Karpas-422 (cell line): Measurements from ENCODE around the gene NHSL2. TPM values are rescaled to one million over a fixed set of nuclear protein-coding genes. Genes with fewer than 3 reads are reported as not detected.
"Not testable (repeated sequence)": the region's sequence is repeated elsewhere in the genome, so short reads cannot be mapped to it uniquely, and the experiment has no call there.

Source experiments
- DNase-seq: peaks from one replicate; pipeline ENCODE4 v3.0.0-alpha.2; 2015
- H2AFZ ChIP-seq: fragments of 200-600 bp; sonication (generic); 2 replicates; pipeline ENCODE4 v1.6.1; 2014; ENCODE audit warnings: antibody characterized with exemption, low read length, mixed read lengths
- H3K27ac ChIP-seq: fragments of 200-600 bp; sonication (generic); 2 replicates; pipeline ENCODE4 v1.5.1; 2014; ENCODE audit warnings: mild to moderate bottlenecking, low read length, moderate library complexity
- H3K27me3 ChIP-seq: fragments of 200-600 bp; sonication (generic); 2 replicates; pipeline ENCODE4 v1.6.1; 2014; ENCODE audit warnings: low read length, mixed read lengths
- H3K36me3 ChIP-seq: fragments of 200-600 bp; sonication (generic); 2 replicates; pipeline ENCODE4 v1.6.1; 2014; ENCODE audit warnings: low read length, mixed read lengths; ENCODE audit not compliant: insufficient read depth
- H3K4me1 ChIP-seq: fragments of 200-600 bp; sonication (generic); 2 replicates; pipeline ENCODE4 v1.6.1; 2014; ENCODE audit warnings: mild to moderate bottlenecking, low read length, mixed read lengths
- H3K4me2 ChIP-seq: fragments of 200-600 bp; sonication (generic); 2 replicates; pipeline ENCODE4 v1.6.1; 2014; ENCODE audit warnings: low read length, low read depth, mild to moderate bottlenecking; ENCODE audit not compliant: poor library complexity, severe bottlenecking
- H3K4me3 ChIP-seq: fragments of 200-600 bp; sonication (generic); 2 replicates; pipeline ENCODE4 v1.5.1; 2014; ENCODE audit warnings: mild to moderate bottlenecking, antibody characterized with exemption, low read length, mixed read lengths
- H3K79me2 ChIP-seq: fragments of 200-600 bp; sonication (generic); 2 replicates; pipeline ENCODE4 v1.6.1; 2014; ENCODE audit warnings: mild to moderate bottlenecking, low read length, mixed read lengths
- H3K9ac ChIP-seq: fragments of 200-600 bp; sonication (generic); 2 replicates; pipeline ENCODE4 v1.6.0; 2014; ENCODE audit warnings: low read length
- H3K9me2 ChIP-seq: fragments of 200-600 bp; sonication (generic), shearing (Covaris generic); replicated peaks from 2 replicates; pipeline ENCODE4 v1.6.0; 2014; ENCODE audit warnings: mild to moderate bottlenecking, low read length, moderate library complexity; ENCODE audit not compliant: insufficient read depth
- H3K9me3 ChIP-seq: fragments of 300-700, 200-600 bp; sonication (generic); 2 replicates; pipeline ENCODE4 v1.6.1; 2014; ENCODE audit warnings: low read length, mixed read lengths
- H4K20me1 ChIP-seq: fragments of 200-600 bp; sonication (generic); 2 replicates; pipeline ENCODE4 v1.6.1; 2014; ENCODE audit warnings: mild to moderate bottlenecking, antibody characterized with exemption, low read length, low read depth; ENCODE audit not compliant: insufficient read depth
- total RNA-seq: library from RNA; depleted of rRNA; stranded (reverse); fragments of >200 nt; shearing (Covaris generic); gene quantifications from 2 replicates; pipeline ENCODE4 v1.2.3, GENCODE V29; 2014; ENCODE audit warnings: low replicate concordance

NHSL2 gene
- total RNA-seq, 1 experiment from 2014 or later = not detected

DNA sequence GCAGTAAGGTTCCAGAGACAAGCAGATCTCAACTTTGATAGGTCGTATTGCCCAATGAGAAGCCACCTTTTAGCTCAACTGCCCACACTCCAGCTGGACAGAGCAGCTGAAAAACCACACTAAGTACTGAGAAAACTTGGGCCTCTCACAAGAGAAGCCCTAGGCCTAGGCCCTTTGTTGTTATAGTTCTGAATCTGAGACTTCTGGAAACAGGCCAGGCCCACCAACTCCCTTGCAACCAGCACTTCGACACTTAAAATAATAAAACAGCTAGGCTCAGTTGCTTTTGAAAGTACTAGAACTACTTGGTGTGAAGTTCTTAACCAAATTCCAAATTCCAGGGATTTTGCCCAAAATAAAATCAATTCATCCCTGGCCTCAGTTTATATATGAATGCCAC is 234.5 kb downstream of the NHSL2 start:
- Histone ChIP-seq H3K4me1 (peaks cover 18% of the 10 kb centered on the region), H3K9ac (no peak overlapping the region), H4K20me1 (no peaks in the 10 kb centered on the region), H3K79me2 (no peaks in the 10 kb centered on the region), H3K9me2 (no peaks in the 10 kb centered on the region), H3K9me3 (no peaks in the 10 kb centered on the region), H3K27me3 (no peaks in the 10 kb centered on the region), H3K36me3 (no peaks in the 10 kb centered on the region), H3K4me3 (no peak overlapping the region), H3K27ac (no peak overlapping the region), H2AFZ (no peak overlapping the region), H3K4me2 (no peak overlapping the region)
- no peak for DNase-seq

DNA sequence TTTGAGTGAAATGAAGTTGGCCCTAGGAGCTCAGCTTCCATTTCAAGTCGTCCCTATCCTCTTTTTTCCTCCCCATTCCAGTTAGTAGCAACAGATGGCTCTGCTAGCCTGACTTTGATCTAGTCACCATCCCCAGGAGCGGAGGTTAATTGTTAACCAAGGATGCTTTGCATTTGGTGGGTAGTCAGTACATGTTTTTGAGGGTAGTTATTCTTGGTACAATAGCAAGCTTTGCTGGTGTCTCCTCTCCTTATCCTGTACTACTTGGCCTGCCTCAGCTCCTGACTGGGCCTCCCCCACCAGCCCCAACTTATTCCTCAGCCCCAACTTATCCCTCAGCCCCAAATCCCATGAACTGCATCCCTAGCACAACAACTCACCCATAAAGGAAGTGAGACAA is 235.9 kb downstream of the NHSL2 start:
- H3K9ac ChIP-seq = no peak overlapping the region
- no peaks in the 10 kb centered on the region for H3K9me2 ChIP-seq
- no peak overlapping the region for H2AFZ ChIP-seq
- H3K27ac ChIP-seq = no peak overlapping the region
- H3K79me2 ChIP-seq = no peaks in the 10 kb centered on the region
- no peak overlapping the region for H3K4me3 ChIP-seq
- no peaks in the 10 kb centered on the region for H4K20me1 ChIP-seq
- no peak for DNase-seq
- H3K27me3 ChIP-seq = no peaks in the 10 kb centered on the region
- no peak overlapping the region for H3K4me2 ChIP-seq
- H3K4me1 ChIP-seq = peaks cover 18% of the 10 kb centered on the region
- H3K9me3 ChIP-seq = no peaks in the 10 kb centered on the region
- H3K36me3 ChIP-seq = no peaks in the 10 kb centered on the region

DNA sequence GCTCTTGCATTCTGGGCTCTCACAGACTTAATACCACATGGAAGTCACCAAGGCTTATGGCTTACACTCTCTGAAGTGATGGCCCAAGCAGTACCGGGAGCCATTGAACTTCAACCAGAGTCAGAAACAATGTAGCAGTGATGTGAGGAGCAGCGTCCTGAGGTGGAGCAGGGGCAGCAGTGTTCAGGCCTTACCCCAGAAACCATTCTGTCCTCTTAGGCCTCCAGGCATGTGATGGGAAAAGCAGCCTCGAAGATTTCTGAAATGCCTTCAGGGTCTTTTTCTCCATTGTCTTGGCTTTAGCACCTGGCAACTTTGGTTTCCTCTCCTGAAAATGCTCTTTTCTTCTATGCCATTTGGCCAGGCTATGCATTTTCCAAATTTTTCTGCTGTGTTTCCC is 248.1 kb downstream of the NHSL2 start:
- H4K20me1 ChIP-seq = no peaks in the 10 kb centered on the region
- no peaks in the 10 kb centered on the region for H3K27me3 ChIP-seq
- H3K4me3 ChIP-seq = no peak overlapping the region
- DNase-seq = no peak
- no peak overlapping the region for H3K9ac ChIP-seq
- no peaks in the 10 kb centered on the region for H3K79me2 ChIP-seq
- no peak overlapping the region for H3K4me2 ChIP-seq
- H3K9me2 ChIP-seq = no peaks in the 10 kb centered on the region
- no peak overlapping the region for H3K27ac ChIP-seq
- H2AFZ ChIP-seq = no peak overlapping the region
- peaks cover 7% of the 10 kb centered on the region for H3K4me1 ChIP-seq
- H3K36me3 ChIP-seq = no peaks in the 10 kb centered on the region
- no peaks in the 10 kb centered on the region for H3K9me3 ChIP-seq

DNA sequence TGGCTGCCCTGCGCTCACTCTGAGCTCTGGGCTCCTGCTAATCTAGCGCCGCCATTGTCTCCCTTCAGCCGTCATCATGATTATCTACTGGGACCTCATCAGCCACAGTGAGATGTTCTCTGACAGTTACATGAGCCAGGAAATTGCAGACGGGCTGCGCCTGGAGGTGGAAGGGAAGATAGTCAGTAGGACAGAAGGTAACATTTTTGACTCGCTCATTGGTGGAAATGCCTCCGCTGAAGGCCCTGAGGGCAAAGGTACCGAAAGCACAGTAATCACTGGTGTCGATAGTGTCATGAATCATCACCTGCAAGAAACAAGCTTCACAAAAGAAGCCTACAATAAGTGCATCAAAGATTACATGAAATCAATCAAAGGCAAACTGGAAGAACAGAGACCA is 249.1 kb downstream of the NHSL2 start:
- Histone ChIP-seq H3K36me3 (no peaks in the 10 kb centered on the region), H3K9me2 (no peaks in the 10 kb centered on the region), H3K4me2 (no peak overlapping the region), H3K9ac (no peak overlapping the region), H2AFZ (no peak overlapping the region), H3K27ac (no peak overlapping the region), H4K20me1 (no peaks in the 10 kb centered on the region), H3K27me3 (no peaks in the 10 kb centered on the region), H3K79me2 (no peaks in the 10 kb centered on the region), H3K9me3 (no peaks in the 10 kb centered on the region), H3K4me3 (no peak overlapping the region), H3K4me1 (peaks cover 7% of the 10 kb centered on the region)
- DNase-seq = no peak

DNA sequence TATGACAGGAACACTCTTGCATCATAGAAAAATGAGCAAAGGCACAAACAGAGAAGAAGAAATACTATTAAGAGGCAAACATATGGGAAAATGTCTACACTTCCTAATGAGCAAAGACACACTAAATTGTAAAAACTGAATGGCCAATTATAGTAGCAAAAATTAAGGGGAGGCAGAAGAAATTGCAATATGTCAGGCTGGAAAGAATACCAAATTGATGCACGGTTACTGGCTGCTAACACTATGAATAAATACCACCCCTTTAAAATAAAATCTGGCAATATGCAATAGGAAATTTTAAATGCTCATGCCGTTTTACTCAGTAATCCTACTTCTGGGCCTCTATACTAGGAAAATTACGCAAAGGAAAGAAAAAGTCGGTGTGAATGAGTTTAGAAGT is 254.9 kb downstream of the NHSL2 start:
- no peak overlapping the region for H3K4me3 ChIP-seq
- H3K9me2 ChIP-seq = no peaks in the 10 kb centered on the region
- H3K9me3 ChIP-seq = no peaks in the 10 kb centered on the region
- no peaks in the 10 kb centered on the region for H4K20me1 ChIP-seq
- H3K4me2 ChIP-seq = no peak overlapping the region
- DNase-seq = no peak
- no peaks in the 10 kb centered on the region for H3K36me3 ChIP-seq
- no peak overlapping the region for H3K27ac ChIP-seq
- H3K4me1 ChIP-seq = no peaks in the 10 kb centered on the region
- no peak overlapping the region for H2AFZ ChIP-seq
- no peak overlapping the region for H3K9ac ChIP-seq
- no peaks in the 10 kb centered on the region for H3K79me2 ChIP-seq
- no peaks in the 10 kb centered on the region for H3K27me3 ChIP-seq

DNA sequence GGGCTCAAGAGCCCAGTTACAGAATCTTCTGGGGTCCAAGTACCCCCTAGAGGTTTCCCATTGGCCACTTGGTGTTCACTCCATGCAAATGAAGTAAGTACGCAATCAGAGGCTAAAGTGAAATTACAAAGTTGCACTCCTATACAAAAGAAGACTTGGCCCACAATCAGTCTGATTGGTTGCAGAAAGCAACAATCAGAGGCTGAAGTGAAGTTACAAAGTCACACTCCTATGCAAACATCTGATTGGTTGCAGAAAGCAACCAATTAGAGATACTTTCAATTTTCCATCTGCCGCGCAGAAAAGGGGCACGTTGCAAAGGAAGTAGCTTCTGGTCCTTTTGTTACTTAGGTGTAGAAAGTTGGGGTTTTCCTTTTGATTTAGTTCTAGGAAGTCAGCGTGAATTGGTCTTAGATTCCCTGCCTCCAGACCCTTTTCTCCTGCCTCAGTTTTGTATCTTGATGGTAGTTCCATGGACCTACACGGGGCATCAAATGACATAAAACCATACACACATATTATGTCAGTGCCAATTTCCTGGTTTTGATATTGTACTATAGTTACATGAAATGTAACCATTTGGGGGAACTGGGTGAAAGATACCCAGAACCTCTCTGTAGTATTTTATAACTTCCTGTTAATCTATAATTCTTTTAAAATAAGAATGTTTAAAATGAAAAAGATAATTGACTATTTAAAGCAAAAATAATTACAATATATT is 258.5 kb downstream of the NHSL2 start:
- H3K27ac ChIP-seq = no peak overlapping the region
- DNase-seq = peak; percentile 2
- no peaks in the 10 kb centered on the region for H3K79me2 ChIP-seq
- H4K20me1 ChIP-seq = no peaks in the 10 kb centered on the region
- H3K9ac ChIP-seq = no peak overlapping the region
- no peak overlapping the region for H3K4me3 ChIP-seq
- H3K36me3 ChIP-seq = no peaks in the 10 kb centered on the region
- no peaks in the 10 kb centered on the region for H3K4me1 ChIP-seq
- no peaks in the 10 kb centered on the region for H3K9me2 ChIP-seq
- no peak overlapping the region for H2AFZ ChIP-seq
- no peaks in the 10 kb centered on the region for H3K27me3 ChIP-seq
- no peak overlapping the region for H3K4me2 ChIP-seq
- no peaks in the 10 kb centered on the region for H3K9me3 ChIP-seq

DNA sequence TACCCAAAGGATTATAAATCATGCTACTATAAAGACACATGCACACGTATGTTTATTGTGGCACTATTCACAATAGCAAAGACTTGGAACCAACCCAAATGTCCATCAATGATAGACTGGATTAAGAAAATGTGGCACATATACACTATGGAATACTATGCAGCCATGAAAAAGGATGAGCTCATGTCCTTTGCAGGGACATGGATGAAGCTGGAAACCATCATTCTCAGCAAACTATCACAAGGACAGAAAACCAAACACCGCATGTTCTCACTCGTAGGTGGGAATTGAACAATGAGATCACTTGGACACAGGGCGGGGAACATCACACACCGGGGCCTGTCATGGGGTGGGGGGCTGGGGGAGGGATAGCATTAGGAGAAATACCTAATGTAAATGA is 265.6 kb downstream of the NHSL2 start:
- not testable (repeated sequence) for H3K36me3 ChIP-seq, H3K9ac ChIP-seq, H3K9me2 ChIP-seq, H3K79me2 ChIP-seq, H3K27me3 ChIP-seq, H3K4me1 ChIP-seq, H3K27ac ChIP-seq, DNase-seq, H3K4me2 ChIP-seq, H2AFZ ChIP-seq, H4K20me1 ChIP-seq, H3K9me3 ChIP-seq, H3K4me3 ChIP-seq

DNA sequence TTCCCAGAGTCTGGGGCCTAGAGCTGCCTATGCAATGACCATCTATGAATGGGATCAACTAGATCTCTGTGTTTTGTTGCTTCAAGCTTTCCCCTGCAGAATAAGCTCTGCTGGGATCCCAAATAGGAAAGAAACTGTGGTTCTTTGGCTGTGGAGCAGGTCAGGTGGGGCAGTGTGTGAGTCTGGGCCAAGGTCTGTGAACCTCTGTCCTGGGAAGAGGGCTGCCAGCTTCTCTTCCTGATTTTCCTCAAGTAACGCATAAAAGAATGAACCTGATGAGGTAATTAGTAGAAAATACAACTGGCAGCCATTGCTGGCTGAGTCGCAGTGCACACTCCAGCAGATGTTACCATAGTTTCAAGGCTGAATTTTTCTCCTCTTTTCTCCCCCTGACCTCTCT is 266.3 kb downstream of the NHSL2 start:
- Histone ChIP-seq H3K27me3 (no peaks in the 10 kb centered on the region), H3K4me1 (peaks cover 9% of the 10 kb centered on the region), H3K79me2 (peaks cover 4% of the 10 kb centered on the region), H2AFZ (no peak overlapping the region), H3K4me2 (no peak overlapping the region), H3K4me3 (no peak overlapping the region), H3K27ac (no peak overlapping the region), H3K9me2 (no peaks in the 10 kb centered on the region), H4K20me1 (no peaks in the 10 kb centered on the region), H3K36me3 (no peaks in the 10 kb centered on the region), H3K9ac (no peak overlapping the region), H3K9me3 (no peaks in the 10 kb centered on the region)
- DNase-seq = no peak
